Neural cell (in vitro differentiated cells): Measurements from ENCODE around the gene GPN1. TPM values are rescaled to one million over a fixed set of nuclear protein-coding genes. Genes with fewer than 3 reads are reported as not detected.

ENCODE experiments used
- H2AFZ ChIP-seq: fragments of 200-600, 300-800 bp; sonication (generic), shearing (Covaris generic); 2 replicates; pipeline ENCODE4 v1.6.0; 2014; ENCODE audit warnings: low read depth, mild to moderate bottlenecking, antibody characterized with exemption, low read length, moderate library complexity
- H3F3A ChIP-seq: fragments of 200-600 bp; shearing (Covaris generic); 2 replicates; pipeline ENCODE4 v1.6.1; 2016; ENCODE audit warnings: mild to moderate bottlenecking, moderate library complexity, mixed read lengths, antibody characterized with exemption, low read length; ENCODE audit not compliant: insufficient read depth, poor library complexity, severe bottlenecking
- H3K27ac ChIP-seq: fragments of 200-600, 300-800 bp; sonication (generic), shearing (Covaris generic); 2 replicates; pipeline ENCODE4 v1.5.1; 2014; ENCODE audit warnings: mild to moderate bottlenecking, low read length, moderate library complexity
- H3K27me3 ChIP-seq: fragments of 300-800, 200-600 bp; sonication (generic), shearing (Covaris generic); 2 replicates; pipeline ENCODE4 v1.6.0; 2014; ENCODE audit warnings: mild to moderate bottlenecking, low read depth, low read length, moderate library complexity; ENCODE audit not compliant: insufficient read depth
- H3K36me3 ChIP-seq: fragments of 300-800, 200-600 bp; sonication (generic), shearing (Covaris generic); 2 replicates; pipeline ENCODE4 v1.5.1; 2014; ENCODE audit warnings: mild to moderate bottlenecking, antibody characterized with exemption, low read length, moderate library complexity; ENCODE audit not compliant: insufficient read depth
- H3K4me2 ChIP-seq: fragments of 300-800, 200-600 bp; sonication (generic), shearing (Covaris generic); 2 replicates; pipeline ENCODE4 v1.6.0; 2014; ENCODE audit warnings: mild to moderate bottlenecking, low read length
- H3K4me3 ChIP-seq: fragments of 300-800, 200-600 bp; sonication (generic), shearing (Covaris generic); 2 replicates; pipeline ENCODE4 v1.5.1; 2014; ENCODE audit warnings: mild to moderate bottlenecking, low read length, moderate library complexity
- H3K79me2 ChIP-seq: fragments of 200-600 bp; shearing (Covaris generic); replicated peaks from 2 replicates; pipeline ENCODE4 v1.6.0; 2014; ENCODE audit warnings: mild to moderate bottlenecking, low read length, moderate library complexity; ENCODE audit not compliant: insufficient read depth
- H3K9ac ChIP-seq: fragments of 300-800, 200-600 bp; sonication (generic), shearing (Covaris generic); 2 replicates; pipeline ENCODE4 v1.6.1; 2016; ENCODE audit warnings: mild to moderate bottlenecking, low read length, mixed read lengths
- H3K9me2 ChIP-seq: fragments of 200-600 bp; shearing (Covaris generic); 2 replicates; pipeline ENCODE4 v1.6.1; 2016; ENCODE audit warnings: mild to moderate bottlenecking, low read length, mixed read lengths; ENCODE audit not compliant: insufficient read depth
- H3K9me3 ChIP-seq: fragments of 200-600, 300-800 bp; sonication (generic), shearing (Covaris generic); 2 replicates; pipeline ENCODE4 v1.6.1; 2016; ENCODE audit warnings: mild to moderate bottlenecking, mixed run types, low read length, moderate library complexity, mixed read lengths
- H4K20me1 ChIP-seq: fragments of 200-600 bp; shearing (Covaris generic); 2 replicates; pipeline ENCODE4 v1.6.1; 2016; ENCODE audit warnings: mild to moderate bottlenecking, mixed run types; ENCODE audit not compliant: insufficient read depth
- CTCF ChIP-seq: fragments of 450-650 bp; IDR thresholded peaks from 2 replicates; pipeline ENCODE4 v1.5.1; 2014; ENCODE audit warnings: antibody characterized with exemption, mild to moderate bottlenecking, moderate library complexity; ENCODE audit not compliant: poor library complexity, severe bottlenecking
- EZH2 ChIP-seq: fragments of 200-600, 300-800 bp; shearing (Covaris generic), sonication (generic); IDR thresholded peaks from 2 replicates; pipeline ENCODE4 v1.6.1; 2014; ENCODE audit warnings: antibody characterized with exemption, low read length, borderline replicate concordance, mild to moderate bottlenecking; ENCODE audit not compliant: insufficient read depth, poor library complexity, severe bottlenecking
- MXI1 ChIP-seq: fragments of 450-650 bp; conservative IDR thresholded peaks from 2 replicates; pipeline ENCODE4 v1.6.1; 2014; ENCODE audit warnings: antibody characterized with exemption, mild to moderate bottlenecking; ENCODE audit not compliant: poor library complexity, severe bottlenecking
- POLR2AphosphoS5 ChIP-seq: IDR thresholded peaks from 2 replicates; pipeline ENCODE4 v1.6.1; 2012
- RAD21 ChIP-seq: fragments of 450-650 bp; conservative IDR thresholded peaks from 2 replicates; pipeline ENCODE4 v1.6.1; 2014; ENCODE audit warnings: antibody characterized with exemption, mild to moderate bottlenecking, moderate library complexity
- REST ChIP-seq: IDR thresholded peaks from 2 replicates; pipeline ENCODE4 v1.6.1; 2012; ENCODE audit warnings: borderline replicate concordance
- SMC3 ChIP-seq: fragments of 450-650 bp; conservative IDR thresholded peaks from 2 replicates; pipeline ENCODE4 v1.6.1; 2014; ENCODE audit warnings: antibody characterized with exemption, mild to moderate bottlenecking, moderate library complexity; ENCODE audit not compliant: poor library complexity
- TAF1 ChIP-seq: IDR thresholded peaks from 2 replicates; pipeline ENCODE4 v1.6.1; 2012; ENCODE audit warnings: low read depth
- polyA plus RNA-seq: library from polyadenylated mRNA; depleted of rRNA; stranded (reverse); fragments of >200 nt; gene quantifications from 2 replicates; pipeline ENCODE4 v1.2.3, GENCODE V29; 2014

Gene GPN1
- polyA plus RNA-seq, 1 donor from 2014 or later, result 48.2 TPM

GRCh38 chr2:27664154-27664574 is 35.3 kb downstream of the GPN1 start:
- TF ChIP-seq REST, result no peak
- no peak for TF ChIP-seq TAF1
- no peak for TF ChIP-seq EZH2
- no peak for TF ChIP-seq POLR2AphosphoS5
- no peak for TF ChIP-seq CTCF
- TF ChIP-seq SMC3, result no peak
- TF ChIP-seq RAD21, result no peak
- Histone ChIP-seq H2AFZ (peak overlapping the region; percentile 73), H3K36me3 (peaks cover 17% of the 10 kb centered on the region), H3K4me3 (peak overlapping the region; percentile 90), H3K27ac (peak overlapping the region; percentile 98), H3K9me3 (no peaks in the 10 kb centered on the region), H3K4me2 (peak overlapping the region; percentile 61), H3K79me2 (peaks cover 37% of the 10 kb centered on the region), H4K20me1 (no peaks in the 10 kb centered on the region), H3K9me2 (no peaks in the 10 kb centered on the region), H3K27me3 (no peaks in the 10 kb centered on the region), H3F3A (no peaks in the 10 kb centered on the region), H3K9ac (peak overlapping the region; percentile 89)

- no peaks in the 10 kb centered on the region for H3K27me3 ChIP-seq
- H3K4me2 ChIP-seq, result peak overlapping the region; percentile 61
- H3K9me3 ChIP-seq, result no peaks in the 10 kb centered on the region
- H4K20me1 ChIP-seq, result no peaks in the 10 kb centered on the region
- H3F3A ChIP-seq, result no peaks in the 10 kb centered on the region
- H3K27ac ChIP-seq, result no peak overlapping the region
- no peaks in the 10 kb centered on the region for H3K9me2 ChIP-seq
- H3K36me3 ChIP-seq, result peaks cover 17% of the 10 kb centered on the region
- peaks cover 37% of the 10 kb centered on the region for H3K79me2 ChIP-seq
- H3K4me3 ChIP-seq, result peak overlapping the region; percentile 90
- TF ChIP-seq MXI1 (no peak), SMC3 (no peak), TAF1 (no peak), REST (no peak), CTCF (no peak)
- H3K9ac ChIP-seq, result peak overlapping the region; percentile 89
- H2AFZ ChIP-seq, result no peak overlapping the region
These were observed 35.9 kb downstream of the GPN1 start for GRCh38 chr2:27664622-27665363.
